Measurements from ENCODE around the gene MARCHF2.

GRCh38 chr19:8421484-8422461, 8.7 kb downstream of the MARCHF2 start:
- no peak for TF ChIP-seq CTCF (IDR thresholded peaks at IDR 0.05)
- no peak for TF ChIP-seq POLR2A (IDR thresholded peaks at IDR 0.05)
